CD8-positive, alpha-beta memory T cell (primary cell): ENCODE measurements around the gene HTR4. TPM values are rescaled to one million over a fixed set of nuclear protein-coding genes. Genes with fewer than 3 reads are reported as not detected.

Experiments used
- CTCF ChIA-PET: fragments of 350-600 bp; sonication (Branson Sonifier 250); formaldehyde crosslinking; loops from one replicate; lab custom pipeline; 2021; ENCODE audit warnings: antibody characterized with exemption; lab: Charles Lee
- POLR2A ChIA-PET: fragments of 350-600 bp; sonication (Branson Sonifier 250); formaldehyde crosslinking; loops from one replicate; lab custom pipeline; 2021; ENCODE audit warnings: antibody characterized with exemption; lab: Charles Lee
- DNase-seq, 5 donors: peaks; one replicate each; pipeline versions ENCODE4 v3.0.0 to v3.0.0-alpha.2; 2020 to 2022; ENCODE audit warnings: mixed read lengths in 1 of 5
- H3K27ac ChIP-seq: one replicate; pipeline ENCODE4 v1.7.0; 2013; ENCODE audit warnings: low read depth, mild to moderate bottlenecking, low read length, moderate library complexity
- H3K27me3 ChIP-seq: 2 replicates; pipeline ENCODE4 v1.7.0; 2013; ENCODE audit warnings: low read length, mild to moderate bottlenecking; ENCODE audit not compliant: insufficient read depth, poor library complexity, severe bottlenecking
- H3K36me3 ChIP-seq: 2 replicates; pipeline ENCODE4 v1.7.0; 2013; ENCODE audit warnings: mild to moderate bottlenecking, low read length, moderate library complexity; ENCODE audit not compliant: insufficient read depth
- H3K4me1 ChIP-seq: 2 replicates; pipeline ENCODE4 v1.7.0; 2013; ENCODE audit warnings: mild to moderate bottlenecking, low read length, moderate library complexity; ENCODE audit not compliant: insufficient read depth
- H3K4me3 ChIP-seq: 2 replicates; pipeline ENCODE4 v1.7.0; 2013; ENCODE audit warnings: mild to moderate bottlenecking, low read length
- H3K9me3 ChIP-seq: 2 replicates; pipeline ENCODE4 v1.7.0; 2013; ENCODE audit warnings: mild to moderate bottlenecking, low read length
- H3K27ac Mint-ChIP-seq, 8 donors: one replicate each; pipeline ENCODE4 v1.8.0; 2020 to 2021; ENCODE audit warnings: mixed read lengths in 8 of 8, mild to moderate bottlenecking in 6 of 8, inconsistent platforms in 3 of 8, moderate library complexity in 3 of 8
- H3K27me3 Mint-ChIP-seq, 2 donors: one replicate each; pipeline ENCODE4 v1.8.0; 2020 to 2021; ENCODE audit warnings: mixed read lengths in 2 of 2, mild to moderate bottlenecking in 1 of 2, moderate library complexity in 1 of 2
- H3K36me3 Mint-ChIP-seq, 3 donors: one replicate each; pipeline ENCODE4 v1.8.0; 2020 to 2021; ENCODE audit warnings: mixed read lengths in 3 of 3, inconsistent platforms in 1 of 3, mild to moderate bottlenecking in 1 of 3
- H3K4me1 Mint-ChIP-seq, 3 donors: one replicate each; pipeline ENCODE4 v1.8.0; 2020 to 2021; ENCODE audit warnings: mixed read lengths in 3 of 3, inconsistent platforms in 1 of 3, mild to moderate bottlenecking in 1 of 3
- H3K4me3 Mint-ChIP-seq, 7 donors: one replicate each; pipeline ENCODE4 v1.8.0; 2020 to 2021; ENCODE audit warnings: mixed read lengths in 7 of 7, mild to moderate bottlenecking in 6 of 7, moderate library complexity in 4 of 7, inconsistent platforms in 2 of 7
- H3K9me3 Mint-ChIP-seq, 5 donors: one replicate each; pipeline ENCODE4 v1.8.0; 2020 to 2022; ENCODE audit warnings: mixed read lengths in 5 of 5, mild to moderate bottlenecking in 3 of 5, moderate library complexity in 2 of 5, inconsistent platforms in 1 of 5
- polyA plus RNA-seq: library from polyadenylated mRNA; unstranded; fragments of 300-500 nt; fragmentation: Illumina TruSeq; gene quantifications from one replicate; pipeline ENCODE4 v1.2.3, GENCODE V29; 2021
- total RNA-seq, 2 experiments: library from RNA; stranded (reverse); gene quantifications; one replicate each; pipeline ENCODE4 v1.2.3, GENCODE V29; 2021

Gene HTR4
- not detected for total RNA-seq
- not detected for polyA plus RNA-seq

GRCh38 chr5:148653836-148654781 is at the start of gene HTR4:
HTR4 (minus strand) TSS chr5:148654527; CDS start chr5:148637014, 17,513 bp downstream.
- Histone ChIP-seq H3K27me3 (peaks cover 6% of the 10 kb centered on the region), H3K4me1 (no peaks in the 10 kb centered on the region), H3K4me3 (no peak within 1 kb of the TSS), H3K36me3 (no peaks in the 10 kb centered on the region), H3K9me3 (no peaks in the 10 kb centered on the region), H3K27ac (no peak within 1 kb of the TSS)
- DNase-seq = no peak
- Mint-ChIP-seq H3K36me3 (peaks cover 0 to 2% (median 0%) of the 10 kb centered on the region in 3 donors), H3K27ac (peak within 1 kb of the TSS in 2 of 8 donors; percentile 55 to 63), H3K4me3 (no peak within 1 kb of the TSS), H3K4me1 (peaks cover 0 to 7% (median 0%) of the 10 kb centered on the region in 3 donors), H3K27me3 (peaks cover 27 to 61% of the 10 kb centered on the region in 2 donors), H3K9me3 (peaks cover 0 to 2% (median 0%) of the 10 kb centered on the region in 5 donors)
- ChIA-PET POLR2A (no interaction called here), CTCF (no interaction called here)

- no peaks in the 10 kb centered on the region for H3K4me1 ChIP-seq
- H3K9me3 ChIP-seq = no peaks in the 10 kb centered on the region
- Mint-ChIP-seq H3K36me3 (no peaks in the 10 kb centered on the region), H3K4me1 (no peaks in the 10 kb centered on the region), H3K27ac (no peak overlapping the region), H3K4me3 (no peak overlapping the region), H3K9me3 (peaks cover 8 to 15% (median 9%) of the 10 kb centered on the region in 5 donors), H3K27me3 (peaks cover 0 to 39% of the 10 kb centered on the region in 2 donors)
- CTCF ChIA-PET = no interaction called here
- H3K27ac ChIP-seq = no peak overlapping the region
- H3K36me3 ChIP-seq = no peaks in the 10 kb centered on the region
- no peak overlapping the region for H3K4me3 ChIP-seq
- peaks cover 5% of the 10 kb centered on the region for H3K27me3 ChIP-seq
- DNase-seq = no peak
- POLR2A ChIA-PET = no interaction called here
Observed at GRCh38 chr5:148702019-148702596, 47.8 kb upstream of the HTR4 start.

GRCh38 chr5:148699028-148699427 is 44.7 kb upstream of the HTR4 start:
- no peak overlapping the region for H3K27ac Mint-ChIP-seq
- no peaks in the 10 kb centered on the region for H3K27me3 ChIP-seq
- ChIA-PET POLR2A (no interaction called here), CTCF (no interaction called here)
- no peak overlapping the region for H3K4me3 ChIP-seq
- no peaks in the 10 kb centered on the region for H3K4me1 ChIP-seq
- no peak for DNase-seq
- no peaks in the 10 kb centered on the region for H3K9me3 ChIP-seq
- peaks cover 7 to 11% (median 9%) of the 10 kb centered on the region in 5 donors for H3K9me3 Mint-ChIP-seq
- H3K36me3 Mint-ChIP-seq = no peaks in the 10 kb centered on the region
- no peaks in the 10 kb centered on the region for H3K4me1 Mint-ChIP-seq
- no peaks in the 10 kb centered on the region for H3K36me3 ChIP-seq
- H3K27me3 Mint-ChIP-seq = peaks cover 0 to 37% of the 10 kb centered on the region in 2 donors
- no peak overlapping the region for H3K27ac ChIP-seq
- H3K4me3 Mint-ChIP-seq = no peak overlapping the region

- Histone ChIP-seq H3K27me3 (no peaks in the 10 kb centered on the region), H3K27ac (no peak overlapping the region), H3K9me3 (no peaks in the 10 kb centered on the region), H3K36me3 (no peaks in the 10 kb centered on the region), H3K4me3 (no peak overlapping the region), H3K4me1 (no peaks in the 10 kb centered on the region)
- CTCF ChIA-PET = interaction anchor here (1.1 kb wide), 1 partner anchor 35 kb away, joined by 3 read pairs; no protein-coding TSS in a partner anchor
- Mint-ChIP-seq H3K9me3 (peaks cover 4 to 11% (median 9%) of the 10 kb centered on the region in 5 donors), H3K4me1 (no peaks in the 10 kb centered on the region), H3K36me3 (no peaks in the 10 kb centered on the region), H3K4me3 (no peak overlapping the region), H3K27ac (no peak overlapping the region), H3K27me3 (peaks cover 0 to 26% of the 10 kb centered on the region in 2 donors)
- POLR2A ChIA-PET = no interaction called here
- DNase-seq = no peak
Observed at GRCh38 chr5:148697809-148698196, 43.5 kb upstream of the HTR4 start.

GRCh38 chr5:148697180-148697808 is 43.0 kb upstream of the HTR4 start:
- POLR2A ChIA-PET = no interaction called here
- Mint-ChIP-seq H3K27ac (no peak overlapping the region), H3K4me3 (no peak overlapping the region), H3K9me3 (peaks cover 4 to 9% (median 7%) of the 10 kb centered on the region in 5 donors), H3K4me1 (no peaks in the 10 kb centered on the region), H3K36me3 (no peaks in the 10 kb centered on the region), H3K27me3 (peaks cover 0 to 24% of the 10 kb centered on the region in 2 donors)
- H3K36me3 ChIP-seq = no peaks in the 10 kb centered on the region
- H3K4me1 ChIP-seq = no peaks in the 10 kb centered on the region
- no peak overlapping the region for H3K4me3 ChIP-seq
- H3K27ac ChIP-seq = no peak overlapping the region
- H3K27me3 ChIP-seq = no peaks in the 10 kb centered on the region
- no peak for DNase-seq
- no peaks in the 10 kb centered on the region for H3K9me3 ChIP-seq
- CTCF ChIA-PET = interaction anchor here (1.1 kb wide), 1 partner anchor 36 kb away, joined by 3 read pairs; no protein-coding TSS in a partner anchor

GRCh38 chr5:148696187-148697036 is 42.1 kb upstream of the HTR4 start:
- Histone ChIP-seq H3K9me3 (no peaks in the 10 kb centered on the region), H3K27me3 (no peaks in the 10 kb centered on the region), H3K36me3 (no peaks in the 10 kb centered on the region), H3K27ac (no peak overlapping the region), H3K4me1 (no peaks in the 10 kb centered on the region), H3K4me3 (no peak overlapping the region)
- Mint-ChIP-seq H3K4me1 (no peaks in the 10 kb centered on the region), H3K4me3 (no peak overlapping the region), H3K9me3 (peaks cover 0 to 1% (median under 1%) of the 10 kb centered on the region in 5 donors), H3K36me3 (no peaks in the 10 kb centered on the region), H3K27me3 (peaks cover 0 to 22% of the 10 kb centered on the region in 2 donors), H3K27ac (no peak overlapping the region)
- ChIA-PET POLR2A (no interaction called here), CTCF (no interaction called here)
- DNase-seq = no peak

- no peaks in the 10 kb centered on the region for H3K9me3 ChIP-seq
- H3K27me3 ChIP-seq = no peaks in the 10 kb centered on the region
- peaks cover 0 to 6% (median 0%) of the 10 kb centered on the region in 3 donors for H3K36me3 Mint-ChIP-seq
- peaks cover 12 to 21% of the 10 kb centered on the region in 2 donors for H3K27me3 Mint-ChIP-seq
- no peaks in the 10 kb centered on the region for H3K36me3 ChIP-seq
- no peak overlapping the region for H3K4me3 Mint-ChIP-seq
- no peak overlapping the region for H3K27ac Mint-ChIP-seq
- ChIA-PET CTCF (no interaction called here), POLR2A (no interaction called here)
- H3K4me3 ChIP-seq = no peak overlapping the region
- H3K4me1 Mint-ChIP-seq = no peaks in the 10 kb centered on the region
- H3K27ac ChIP-seq = no peak overlapping the region
- DNase-seq = no peak
- H3K9me3 Mint-ChIP-seq = peaks cover 6 to 23% (median 12%) of the 10 kb centered on the region in 5 donors
- no peaks in the 10 kb centered on the region for H3K4me1 ChIP-seq
Observed at GRCh38 chr5:148690945-148691344, 36.6 kb upstream of the HTR4 start.
